ENCODE data around the gene TRAPPC3L. TPM values are rescaled to one million over a fixed set of nuclear protein-coding genes. Genes with fewer than 3 reads are reported as not detected.

TRAPPC3L gene
- total and polyA plus RNA-seq, 2 of the 8 experiments (the other 6 are each of a cell fraction or from before 2014, with no cell fraction given) = not detected

DNA sequence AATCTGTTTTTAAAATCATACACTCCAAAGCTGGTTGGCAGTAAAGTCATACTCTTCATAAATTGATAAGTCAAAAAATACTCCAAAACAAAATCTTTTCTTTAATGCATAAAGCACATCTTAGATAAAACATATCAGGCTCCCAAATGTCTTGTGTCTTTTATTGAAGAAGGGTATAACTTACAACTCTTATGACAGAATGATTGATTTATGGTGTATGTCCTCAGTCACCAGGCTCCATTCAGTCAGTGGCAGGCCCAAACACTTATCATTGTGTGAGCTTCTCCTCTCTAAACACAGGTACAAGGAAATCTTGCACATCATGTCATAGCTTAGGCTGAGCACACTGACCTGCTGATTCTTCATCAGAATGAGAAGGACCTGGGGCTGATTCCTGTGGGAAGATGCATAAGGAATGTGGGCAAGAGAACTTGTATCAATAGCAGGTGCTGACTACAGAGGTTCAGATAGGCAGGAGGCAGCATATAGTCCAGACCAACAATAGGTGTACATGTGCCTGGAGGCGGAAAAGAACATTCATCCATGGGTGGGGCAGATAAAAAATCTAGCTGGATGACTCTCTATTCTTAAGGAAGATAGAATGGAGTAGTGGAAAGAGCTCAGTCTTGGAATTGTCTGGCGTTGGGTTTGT lies 32.1 kb downstream of the TRAPPC3L start:
- no peak for DNase-seq (ENCODE audit: low read depth in 1 of 2, low spot score in 2 of 2)
- H4K5ac ChIP-seq (ENCODE audit: insufficient read length, low read depth, low read length) = no peak overlapping the region
- H3K14ac ChIP-seq (ENCODE audit: insufficient read length) = no peak overlapping the region
- H4K20me1 ChIP-seq (replicated peaks in 1 of 2; ENCODE audit: control insufficient read depth in 1 of 2, insufficient read depth in 2 of 2, low read length in 2 of 2) = no peaks in the 10 kb centered on the region
- POLR2A ChIA-PET (ENCODE audit: partially characterized antibody) = interaction anchor here (0.9 kb wide), 1 partner anchor 9 kb away, joined by 3 read pairs; no protein-coding TSS in a partner anchor
- CTCF ChIA-PET (ENCODE audit: partially characterized antibody) = interaction anchor here (0.5 to 6.0 kb wide), 16 partner anchors 10 to 296 kb away, joined by 3 to 60 read pairs (median 3); no protein-coding TSS in a partner anchor
- no peaks in the 10 kb centered on the region for H3K9me3 ChIP-seq (ENCODE audit: insufficient read depth in 2 of 2, low read depth in 1 of 2, low read length in 1 of 2)
- H2BK5ac ChIP-seq (ENCODE audit: low read depth, low read length) = no peak overlapping the region
- H3K18ac ChIP-seq (ENCODE audit: extremely low read depth, low read length) = no peak overlapping the region
- H3K36me3 ChIP-seq (ENCODE audit: control insufficient read depth in 2 of 4, insufficient read depth in 4 of 4, low read length in 3 of 4) = no peaks in the 10 kb centered on the region
- no peak for FAIRE-seq
- no peak overlapping the region for H3K4me3 ChIP-seq (ENCODE audit: extremely low read depth in 1 of 4, insufficient read depth in 2 of 4, low read depth in 3 of 4, low read length in 4 of 4)
- no peak overlapping the region for H4K8ac ChIP-seq (ENCODE audit: extremely low read depth, insufficient read depth, low read length)
- no peak overlapping the region for H3K9ac ChIP-seq (replicated peaks in 1 of 4; ENCODE audit: extremely low read depth in 1 of 4, low read depth in 3 of 4, low read length in 3 of 4)
- no peak overlapping the region for H4K91ac ChIP-seq (replicated peaks; ENCODE audit: insufficient read length, low read length)
- H3K23me2 ChIP-seq (ENCODE audit: low read depth, low read length) = no peaks in the 10 kb centered on the region
- H3K4me2 ChIP-seq (ENCODE audit: insufficient read depth in 1 of 2, low read depth in 2 of 2, low read length in 2 of 2) = no peak overlapping the region
- no peak overlapping the region for H2BK20ac ChIP-seq (ENCODE audit: low read length)
- H2AFZ ChIP-seq (ENCODE audit: low read length) = no peak overlapping the region
- no peak overlapping the region for H3K4ac ChIP-seq (replicated peaks; ENCODE audit: insufficient read length, low read depth, low read length)
- no peak overlapping the region for H2BK12ac ChIP-seq (ENCODE audit: low read depth, low read length)
- no peak overlapping the region for H2BK15ac ChIP-seq (ENCODE audit: low read length)
- H3K27ac ChIP-seq (ENCODE audit: low read depth, low read length) = no peak overlapping the region
- H3K4me1 ChIP-seq (replicated peaks in 1 of 4; ENCODE audit: control insufficient read depth in 3 of 4, insufficient read depth in 4 of 4, low read length in 3 of 4) = peaks cover 0 to 11% (median 4%) of the 10 kb centered on the region in 4 experiments; a peak in 4 of 7 replicates
- no peak overlapping the region for H3K23ac ChIP-seq (ENCODE audit: insufficient read length)
- H3K79me2 ChIP-seq (ENCODE audit: control insufficient read depth in 1 of 2, insufficient read depth in 2 of 2, low read length in 2 of 2) = no peaks in the 10 kb centered on the region
- H3K56ac ChIP-seq (replicated peaks; ENCODE audit: insufficient read length, low read depth, low read length) = no peak overlapping the region
- WGBS, 2 experiments (ENCODE audit: extremely low coverage in 1 of 2, insufficient coverage in 1 of 2, insufficient read length in 1 of 2, insufficient replicate concordance in 2 of 2, low coverage in 1 of 2, low lambda C conversion rate in 2 of 2, missing lambda C conversion rate in 1 of 2) = 86% methylated on average over 2 of the region's 2 CpGs; no CpG with 5 or more reads in 1 of the 2 experiments
- no peak overlapping the region for H2AK5ac ChIP-seq (ENCODE audit: low read depth, low read length)
- H3K79me1 ChIP-seq (ENCODE audit: low read depth, low read length) = no peaks in the 10 kb centered on the region
- peaks cover 0 to 1% (median 0%) of the 10 kb centered on the region in 4 experiments; a peak in 1 of 7 replicates for H3K27me3 ChIP-seq (replicated peaks in 1 of 4; ENCODE audit: control insufficient read depth in 3 of 4, extremely low read depth in 1 of 4, insufficient read depth in 3 of 4, low read length in 3 of 4)
- no peak for TF ChIP-seq CEBPB (IDR thresholded peaks at IDR 0.05; ENCODE audit: low read depth, low read length)
- TF ChIP-seq, protein P1, sequence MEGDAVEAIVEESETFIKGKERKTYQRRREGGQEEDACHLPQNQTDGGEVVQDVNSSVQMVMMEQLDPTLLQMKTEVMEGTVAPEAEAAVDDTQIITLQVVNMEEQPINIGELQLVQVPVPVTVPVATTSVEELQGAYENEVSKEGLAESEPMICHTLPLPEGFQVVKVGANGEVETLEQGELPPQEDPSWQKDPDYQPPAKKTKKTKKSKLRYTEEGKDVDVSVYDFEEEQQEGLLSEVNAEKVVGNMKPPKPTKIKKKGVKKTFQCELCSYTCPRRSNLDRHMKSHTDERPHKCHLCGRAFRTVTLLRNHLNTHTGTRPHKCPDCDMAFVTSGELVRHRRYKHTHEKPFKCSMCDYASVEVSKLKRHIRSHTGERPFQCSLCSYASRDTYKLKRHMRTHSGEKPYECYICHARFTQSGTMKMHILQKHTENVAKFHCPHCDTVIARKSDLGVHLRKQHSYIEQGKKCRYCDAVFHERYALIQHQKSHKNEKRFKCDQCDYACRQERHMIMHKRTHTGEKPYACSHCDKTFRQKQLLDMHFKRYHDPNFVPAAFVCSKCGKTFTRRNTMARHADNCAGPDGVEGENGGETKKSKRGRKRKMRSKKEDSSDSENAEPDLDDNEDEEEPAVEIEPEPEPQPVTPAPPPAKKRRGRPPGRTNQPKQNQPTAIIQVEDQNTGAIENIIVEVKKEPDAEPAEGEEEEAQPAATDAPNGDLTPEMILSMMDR (IDR thresholded peaks at IDR 0.05; ENCODE audit: control extremely low read depth in 1 of 3, insufficient read depth in 1 of 3, low read depth in 1 of 3, low read length in 3 of 3) = no peak
- no peak for TF ChIP-seq SUZ12 (IDR thresholded peaks at IDR 0.05; ENCODE audit: low read length)
- no peak for TF ChIP-seq ASH2L (IDR thresholded peaks at IDR 0.05; ENCODE audit: low read length)
- TF ChIP-seq SRF (IDR thresholded peaks at IDR 0.05; ENCODE audit: low read depth, low read length) = no peak
- TF ChIP-seq RNF2 (IDR thresholded peaks at IDR 0.05; ENCODE audit: borderline replicate concordance, low read depth, low read length, missing control alignments, poor library complexity, severe bottlenecking) = no peak
- no peak for TF ChIP-seq BCL11A (IDR thresholded peaks at IDR 0.05; ENCODE audit: low read depth in 2 of 2, low read length in 2 of 2)
- H2BK120ac ChIP-seq (replicated peaks; ENCODE audit: low read depth, low read length) = no peak overlapping the region

All from H1 (cell line).